ENCODE measurements around the gene DET1. TPM values are rescaled to one million over a fixed set of nuclear protein-coding genes. Genes with fewer than 3 reads are reported as not detected.
A peak's percentile ranks its signal among the peaks of the same experiment; 100 is the strongest.

DET1 gene
- total and polyA plus RNA-seq, 2 of the 13 experiments (the other 11 are each of a cell fraction or from before 2014, with no cell fraction given), result 2.2 to 4.2 TPM

DNA sequence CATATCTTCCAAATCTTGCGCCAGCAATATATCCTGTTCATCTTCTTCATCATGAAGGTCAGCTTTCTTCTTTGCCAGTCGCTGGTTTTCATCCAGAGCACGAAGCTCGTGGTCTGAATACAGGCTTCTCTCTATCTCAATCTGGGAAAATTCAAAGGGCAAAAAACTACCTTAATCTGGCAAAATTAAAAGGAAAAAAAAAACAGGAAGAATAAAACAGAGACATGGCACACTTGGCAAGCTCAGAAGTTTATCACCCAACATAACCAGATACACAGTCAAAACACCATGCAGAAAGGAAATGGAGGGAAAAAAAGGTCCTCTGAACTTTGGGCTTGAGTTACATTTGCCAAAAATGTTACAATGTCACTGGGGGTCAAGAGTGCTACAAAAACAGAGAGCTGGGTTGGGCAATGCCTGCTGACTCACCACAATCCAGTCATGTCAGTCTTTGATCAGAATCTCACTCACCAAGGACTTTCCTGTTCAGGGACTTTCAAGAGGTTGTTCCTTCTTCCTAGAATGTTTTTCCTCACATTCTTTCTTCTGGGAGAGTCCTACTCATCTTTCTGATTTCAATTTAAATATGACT lies 80.8 kb downstream of the DET1 start (continued):
- TF ChIP-seq, protein P1, sequence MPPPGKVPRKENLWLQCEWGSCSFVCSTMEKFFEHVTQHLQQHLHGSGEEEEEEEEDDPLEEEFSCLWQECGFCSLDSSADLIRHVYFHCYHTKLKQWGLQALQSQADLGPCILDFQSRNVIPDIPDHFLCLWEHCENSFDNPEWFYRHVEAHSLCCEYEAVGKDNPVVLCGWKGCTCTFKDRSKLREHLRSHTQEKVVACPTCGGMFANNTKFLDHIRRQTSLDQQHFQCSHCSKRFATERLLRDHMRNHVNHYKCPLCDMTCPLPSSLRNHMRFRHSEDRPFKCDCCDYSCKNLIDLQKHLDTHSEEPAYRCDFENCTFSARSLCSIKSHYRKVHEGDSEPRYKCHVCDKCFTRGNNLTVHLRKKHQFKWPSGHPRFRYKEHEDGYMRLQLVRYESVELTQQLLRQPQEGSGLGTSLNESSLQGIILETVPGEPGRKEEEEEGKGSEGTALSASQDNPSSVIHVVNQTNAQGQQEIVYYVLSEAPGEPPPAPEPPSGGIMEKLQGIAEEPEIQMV (CRISPR knock-in tag; IDR thresholded peaks at IDR 0.05; ENCODE audit: low read depth), result no peak
- no peak for TF ChIP-seq ZSCAN29 (CRISPR knock-in tag; conservative IDR thresholded peaks at IDR 0.05)
- TF ChIP-seq, protein P2, sequence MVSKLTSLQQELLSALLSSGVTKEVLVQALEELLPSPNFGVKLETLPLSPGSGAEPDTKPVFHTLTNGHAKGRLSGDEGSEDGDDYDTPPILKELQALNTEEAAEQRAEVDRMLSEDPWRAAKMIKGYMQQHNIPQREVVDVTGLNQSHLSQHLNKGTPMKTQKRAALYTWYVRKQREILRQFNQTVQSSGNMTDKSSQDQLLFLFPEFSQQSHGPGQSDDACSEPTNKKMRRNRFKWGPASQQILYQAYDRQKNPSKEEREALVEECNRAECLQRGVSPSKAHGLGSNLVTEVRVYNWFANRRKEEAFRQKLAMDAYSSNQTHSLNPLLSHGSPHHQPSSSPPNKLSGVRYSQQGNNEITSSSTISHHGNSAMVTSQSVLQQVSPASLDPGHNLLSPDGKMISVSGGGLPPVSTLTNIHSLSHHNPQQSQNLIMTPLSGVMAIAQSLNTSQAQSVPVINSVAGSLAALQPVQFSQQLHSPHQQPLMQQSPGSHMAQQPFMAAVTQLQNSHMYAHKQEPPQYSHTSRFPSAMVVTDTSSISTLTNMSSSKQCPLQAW (CRISPR knock-in tag; IDR thresholded peaks at IDR 0.05), result peak; percentile 53; the same call in 1 of the 2 replicates
- TF ChIP-seq, protein P3, sequence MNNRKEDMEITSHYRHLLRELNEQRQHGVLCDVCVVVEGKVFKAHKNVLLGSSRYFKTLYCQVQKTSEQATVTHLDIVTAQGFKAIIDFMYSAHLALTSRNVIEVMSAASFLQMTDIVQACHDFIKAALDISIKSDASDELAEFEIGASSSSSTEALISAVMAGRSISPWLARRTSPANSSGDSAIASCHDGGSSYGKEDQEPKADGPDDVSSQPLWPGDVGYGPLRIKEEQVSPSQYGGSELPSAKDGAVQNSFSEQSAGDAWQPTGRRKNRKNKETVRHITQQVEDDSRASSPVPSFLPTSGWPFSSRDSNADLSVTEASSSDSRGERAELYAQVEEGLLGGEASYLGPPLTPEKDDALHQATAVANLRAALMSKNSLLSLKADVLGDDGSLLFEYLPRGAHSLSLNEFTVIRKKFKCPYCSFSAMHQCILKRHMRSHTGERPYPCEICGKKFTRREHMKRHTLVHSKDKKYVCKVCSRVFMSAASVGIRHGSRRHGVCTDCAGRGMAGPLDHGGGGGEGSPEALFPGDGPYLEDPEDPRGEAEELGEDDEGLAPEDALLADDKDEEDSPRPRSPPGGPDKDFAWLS (CRISPR knock-in tag; IDR thresholded peaks at IDR 0.05; ENCODE audit: borderline replicate concordance), result no peak
- peak; percentile 54; the same call in 1 of the 2 replicates for TF ChIP-seq GATA4 (IDR thresholded peaks at IDR 0.05; ENCODE audit: borderline replicate concordance, low read depth)
- TF ChIP-seq FOSL1 (CRISPR knock-in tag; IDR thresholded peaks at IDR 0.05; ENCODE audit: borderline replicate concordance), result peak; percentile 96
- peak; percentile 70; the same call in 1 of the 2 replicates for TF ChIP-seq ZNF256 (CRISPR knock-in tag; conservative IDR thresholded peaks at IDR 0.05)
- TF ChIP-seq, protein P4, sequence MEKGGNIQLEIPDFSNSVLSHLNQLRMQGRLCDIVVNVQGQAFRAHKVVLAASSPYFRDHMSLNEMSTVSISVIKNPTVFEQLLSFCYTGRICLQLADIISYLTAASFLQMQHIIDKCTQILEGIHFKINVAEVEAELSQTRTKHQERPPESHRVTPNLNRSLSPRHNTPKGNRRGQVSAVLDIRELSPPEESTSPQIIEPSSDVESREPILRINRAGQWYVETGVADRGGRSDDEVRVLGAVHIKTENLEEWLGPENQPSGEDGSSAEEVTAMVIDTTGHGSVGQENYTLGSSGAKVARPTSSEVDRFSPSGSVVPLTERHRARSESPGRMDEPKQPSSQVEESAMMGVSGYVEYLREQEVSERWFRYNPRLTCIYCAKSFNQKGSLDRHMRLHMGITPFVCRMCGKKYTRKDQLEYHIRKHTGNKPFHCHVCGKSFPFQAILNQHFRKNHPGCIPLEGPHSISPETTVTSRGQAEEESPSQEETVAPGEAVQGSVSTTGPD (CRISPR knock-in tag; IDR thresholded peaks at IDR 0.05), result peak; percentile 79; the same call in 1 of the 2 replicates
- peak; percentile 98 for TF ChIP-seq HNF4A (CRISPR knock-in tag; IDR thresholded peaks at IDR 0.05)
- no peak for TF ChIP-seq ZNF816 (CRISPR knock-in tag; IDR thresholded peaks at IDR 0.05; ENCODE audit: borderline replicate concordance)
- TF ChIP-seq, protein P5, sequence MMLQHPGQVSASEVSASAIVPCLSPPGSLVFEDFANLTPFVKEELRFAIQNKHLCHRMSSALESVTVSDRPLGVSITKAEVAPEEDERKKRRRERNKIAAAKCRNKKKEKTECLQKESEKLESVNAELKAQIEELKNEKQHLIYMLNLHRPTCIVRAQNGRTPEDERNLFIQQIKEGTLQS (CRISPR knock-in tag; IDR thresholded peaks at IDR 0.05), result peak; percentile 98
- TF ChIP-seq ZNF17 (CRISPR knock-in tag; IDR thresholded peaks at IDR 0.05), result no peak
- TF ChIP-seq ZNF556 (CRISPR knock-in tag; IDR thresholded peaks at IDR 0.05; ENCODE audit: borderline replicate concordance), result peak; percentile 33; the same call in 1 of the 2 replicates
- no peak for TF ChIP-seq TOE1 (CRISPR knock-in tag; IDR thresholded peaks at IDR 0.05)
- peak; percentile 90 for TF ChIP-seq NR2F2 (IDR thresholded peaks at IDR 0.05; ENCODE audit: borderline replicate concordance, low read depth)
- TF ChIP-seq, protein P6, sequence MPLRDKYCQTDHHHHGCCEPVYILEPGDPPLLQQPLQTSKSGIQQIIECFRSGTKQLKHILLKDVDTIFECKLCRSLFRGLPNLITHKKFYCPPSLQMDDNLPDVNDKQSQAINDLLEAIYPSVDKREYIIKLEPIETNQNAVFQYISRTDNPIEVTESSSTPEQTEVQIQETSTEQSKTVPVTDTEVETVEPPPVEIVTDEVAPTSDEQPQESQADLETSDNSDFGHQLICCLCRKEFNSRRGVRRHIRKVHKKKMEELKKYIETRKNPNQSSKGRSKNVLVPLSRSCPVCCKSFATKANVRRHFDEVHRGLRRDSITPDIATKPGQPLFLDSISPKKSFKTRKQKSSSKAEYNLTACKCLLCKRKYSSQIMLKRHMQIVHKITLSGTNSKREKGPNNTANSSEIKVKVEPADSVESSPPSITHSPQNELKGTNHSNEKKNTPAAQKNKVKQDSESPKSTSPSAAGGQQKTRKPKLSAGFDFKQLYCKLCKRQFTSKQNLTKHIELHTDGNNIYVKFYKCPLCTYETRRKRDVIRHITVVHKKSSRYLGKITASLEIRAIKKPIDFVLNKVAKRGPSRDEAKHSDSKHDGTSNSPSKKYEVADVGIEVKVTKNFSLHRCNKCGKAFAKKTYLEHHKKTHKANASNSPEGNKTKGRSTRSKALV (CRISPR knock-in tag; IDR thresholded peaks at IDR 0.05), result 0 out of 2 replicates have a peak, but pooled peaks have one; percentile 24
- TF ChIP-seq, protein P7, sequence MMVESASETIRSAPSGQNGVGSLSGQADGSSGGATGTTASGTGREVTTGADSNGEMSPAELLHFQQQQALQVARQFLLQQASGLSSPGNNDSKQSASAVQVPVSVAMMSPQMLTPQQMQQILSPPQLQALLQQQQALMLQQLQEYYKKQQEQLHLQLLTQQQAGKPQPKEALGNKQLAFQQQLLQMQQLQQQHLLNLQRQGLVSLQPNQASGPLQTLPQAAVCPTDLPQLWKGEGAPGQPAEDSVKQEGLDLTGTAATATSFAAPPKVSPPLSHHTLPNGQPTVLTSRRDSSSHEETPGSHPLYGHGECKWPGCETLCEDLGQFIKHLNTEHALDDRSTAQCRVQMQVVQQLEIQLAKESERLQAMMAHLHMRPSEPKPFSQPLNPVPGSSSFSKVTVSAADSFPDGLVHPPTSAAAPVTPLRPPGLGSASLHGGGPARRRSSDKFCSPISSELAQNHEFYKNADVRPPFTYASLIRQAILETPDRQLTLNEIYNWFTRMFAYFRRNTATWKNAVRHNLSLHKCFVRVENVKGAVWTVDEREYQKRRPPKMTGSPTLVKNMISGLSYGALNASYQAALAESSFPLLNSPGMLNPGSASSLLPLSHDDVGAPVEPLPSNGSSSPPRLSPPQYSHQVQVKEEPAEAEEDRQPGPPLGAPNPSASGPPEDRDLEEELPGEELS (CRISPR knock-in tag; IDR thresholded peaks at IDR 0.05), result peak; percentile 83
- TF ChIP-seq ZNF430 (CRISPR knock-in tag; IDR thresholded peaks at IDR 0.05), result peak; percentile 63
